SW 1271 (cell line): ENCODE data around the gene TNFRSF17.
"Not testable (repeated sequence)": the region's sequence is repeated elsewhere in the genome, so short reads cannot be mapped to it uniquely, and the experiment has no call there.

ENCODE experiments used
- DNase-seq, 2 experiments: peaks; one replicate each; lab custom pipeline; 2025; lab: John Stamatoyannopoulos, UW

TNFRSF17 gene

GRCh38 chr16:11964761-11965551, at the start of gene TNFRSF17:
TSS of gene TNFRSF17 (plus strand) at chr16:11965210. CDS start at chr16:11965325, 115 bp downstream.
- no peak for DNase-seq

GRCh38 chr16:11915644-11916523, 49.1 kb upstream of the TNFRSF17 start, which contains the start of gene GSPT1:
TSS of gene GSPT1 (minus strand) at chr16:11915956. CDS start at chr16:11915720, 236 bp downstream.
- peak; percentile 75 to 92 for DNase-seq

GRCh38 chr16:11916524-11917285, 48.3 kb upstream of the TNFRSF17 start:
- DNase-seq, result no peak

GRCh38 chr16:11924046-11924445, 41.0 kb upstream of the TNFRSF17 start:
- not testable (repeated sequence) for DNase-seq

- DNase-seq, result not testable (repeated sequence)
Observed at GRCh38 chr16:11927350-11927749, 37.7 kb upstream of the TNFRSF17 start.

- DNase-seq, result not testable (repeated sequence)
Observed at GRCh38 chr16:11941945-11942344, 23.1 kb upstream of the TNFRSF17 start, which contains the start of gene NPIPB2. TSS of gene NPIPB2 (minus strand) at chr16:11942045. CDS start at chr16:11942045, 0 bp downstream.

GRCh38 chr16:11946433-11946832, 18.6 kb upstream of the TNFRSF17 start:
- no peak for DNase-seq

- DNase-seq, result no peak
Observed at GRCh38 chr16:11948819-11949218, 16.2 kb upstream of the TNFRSF17 start.

GRCh38 chr16:11949527-11949926, 15.5 kb upstream of the TNFRSF17 start:
- DNase-seq, result peak in 1 of 2 experiments; percentile 21

- no peak for DNase-seq
Observed at GRCh38 chr16:11950388-11950787, 14.6 kb upstream of the TNFRSF17 start.

GRCh38 chr16:11953576-11953975, 11.4 kb upstream of the TNFRSF17 start:
- not testable (repeated sequence) for DNase-seq

- DNase-seq, result peak in 1 of 2 experiments; percentile 9
Observed at GRCh38 chr16:11955713-11956123, 9.3 kb upstream of the TNFRSF17 start.

GRCh38 chr16:11956558-11956957, 8.5 kb upstream of the TNFRSF17 start:
- DNase-seq, result no peak

- DNase-seq, result no peak
Observed at GRCh38 chr16:11957591-11958395, 7.2 kb upstream of the TNFRSF17 start.

- DNase-seq, result not testable (repeated sequence)
Observed at GRCh38 chr16:11962457-11962856, 2.6 kb upstream of the TNFRSF17 start.

GRCh38 chr16:11962978-11963377, 2.0 kb upstream of the TNFRSF17 start:
- DNase-seq, result not testable (repeated sequence)

GRCh38 chr16:11963706-11964105, 1.3 kb upstream of the TNFRSF17 start:
- DNase-seq, result no peak

- no peak for DNase-seq
Observed at GRCh38 chr16:11966173-11966572, 1.2 kb downstream of the TNFRSF17 start.

GRCh38 chr16:11967195-11967911, 2.3 kb downstream of the TNFRSF17 start:
- no peak for DNase-seq

- DNase-seq, result no peak
Observed at GRCh38 chr16:11968577-11968976, 3.6 kb downstream of the TNFRSF17 start.
